ENCODE results near the gene KLK7.

GRCh38 chr19:51023946-51024345 is 40.2 kb upstream of the KLK7 start:
- no peak for TF ChIP-seq POLR2A (IDR thresholded peaks at IDR 0.05; ENCODE audit: low read depth, low read length)
- TF ChIP-seq TAF1 (IDR thresholded peaks at IDR 0.05; ENCODE audit: borderline replicate concordance, low read depth, low read length) = no peak

All from GM12892 (cell line).